Tibial nerve (tissue), 4 donors: ENCODE results near the gene FAM169A. TPM values are rescaled to one million over a fixed set of nuclear protein-coding genes. Genes with fewer than 3 reads are reported as not detected.
A peak's percentile ranks its signal among the peaks of the same experiment; 100 is the strongest.
"Not testable (repeated sequence)": the region's sequence is repeated elsewhere in the genome, so short reads cannot be mapped to it uniquely, and the experiment has no call there.

Experiments
- DNase-seq, 2 donors: peaks; one replicate each; pipeline ENCODE4 v3.0.0-alpha.2; 2019; ENCODE audit warnings: low spot score in 2 of 2
- H3K27ac ChIP-seq, 4 donors: fragments of 200-600 bp; sonication (generic) in 3 of 4; one replicate each; pipeline ENCODE4 v1.5.1; 2017 to 2019; ENCODE audit warnings: mild to moderate bottlenecking in 1 of 4
- H3K27me3 ChIP-seq, 2 donors: fragments of 200-600 bp; sonication (generic) in 1 of 2; one replicate each; pipeline versions ENCODE4 v1.5.1 to v1.6.0; 2017 to 2019
- H3K36me3 ChIP-seq, 3 donors: fragments of 200-600 bp; sonication (generic); one replicate each; pipeline ENCODE4 v1.5.1; 2018 to 2019
- H3K4me1 ChIP-seq, 4 donors: fragments of 200-600 bp; sonication (generic) in 3 of 4; one replicate each; pipeline ENCODE4 v1.5.1; 2017 to 2019
- H3K4me3 ChIP-seq, 4 donors: fragments of 200-600 bp; sonication (generic) in 3 of 4; one replicate each; pipeline ENCODE4 v1.5.1; 2017 to 2019; ENCODE audit warnings: mild to moderate bottlenecking in 1 of 4, moderate library complexity in 1 of 4
- H3K9me3 ChIP-seq, 4 donors: fragments of 200-600 bp; sonication (generic) in 3 of 4; one replicate each; pipeline ENCODE4 v1.5.1; 2017 to 2019
- CTCF ChIP-seq, 5 experiments: fragments of 200-600 bp in 3 of 5; fragments of 450-650 bp in 2 of 5; sonication (generic) in 3 of 5; IDR thresholded peaks; one replicate each; pipeline ENCODE4 v1.5.1; 2016 to 2019; ENCODE audit warnings: antibody characterized with exemption in 5 of 5, mild to moderate bottlenecking in 3 of 5, moderate library complexity in 2 of 5
- EP300 ChIP-seq, 2 donors: sonication (generic); formaldehyde crosslinking; IDR thresholded peaks; one replicate each; pipeline ENCODE4 v1.6.1; 2017; ENCODE audit warnings: antibody characterized with exemption in 2 of 2, mild to moderate bottlenecking in 1 of 2
- POLR2A ChIP-seq, 2 donors: fragments of 450-650 bp; IDR thresholded peaks; one replicate each; pipeline ENCODE4 v1.6.1; 2017; ENCODE audit warnings: antibody characterized with exemption in 2 of 2, mild to moderate bottlenecking in 2 of 2, moderate library complexity in 2 of 2
- WGBS, 2 donors: methylation state at CpG; one replicate each; pipeline ENCODE4 v1.1.5; 2018; 5-methylcytosine and 5-hydroxymethylcytosine counted together
- total RNA-seq, 4 donors: library from RNA; depleted of rRNA; stranded (reverse); fragments of >200 nt; gene quantifications; one replicate each; pipeline ENCODE4 v1.1.0, GENCODE V29; 2016

The FAM169A gene
- total RNA-seq, 4 donors from 2014 or later, result 5.9 to 15.3 (median 10.8) TPM

DNA sequence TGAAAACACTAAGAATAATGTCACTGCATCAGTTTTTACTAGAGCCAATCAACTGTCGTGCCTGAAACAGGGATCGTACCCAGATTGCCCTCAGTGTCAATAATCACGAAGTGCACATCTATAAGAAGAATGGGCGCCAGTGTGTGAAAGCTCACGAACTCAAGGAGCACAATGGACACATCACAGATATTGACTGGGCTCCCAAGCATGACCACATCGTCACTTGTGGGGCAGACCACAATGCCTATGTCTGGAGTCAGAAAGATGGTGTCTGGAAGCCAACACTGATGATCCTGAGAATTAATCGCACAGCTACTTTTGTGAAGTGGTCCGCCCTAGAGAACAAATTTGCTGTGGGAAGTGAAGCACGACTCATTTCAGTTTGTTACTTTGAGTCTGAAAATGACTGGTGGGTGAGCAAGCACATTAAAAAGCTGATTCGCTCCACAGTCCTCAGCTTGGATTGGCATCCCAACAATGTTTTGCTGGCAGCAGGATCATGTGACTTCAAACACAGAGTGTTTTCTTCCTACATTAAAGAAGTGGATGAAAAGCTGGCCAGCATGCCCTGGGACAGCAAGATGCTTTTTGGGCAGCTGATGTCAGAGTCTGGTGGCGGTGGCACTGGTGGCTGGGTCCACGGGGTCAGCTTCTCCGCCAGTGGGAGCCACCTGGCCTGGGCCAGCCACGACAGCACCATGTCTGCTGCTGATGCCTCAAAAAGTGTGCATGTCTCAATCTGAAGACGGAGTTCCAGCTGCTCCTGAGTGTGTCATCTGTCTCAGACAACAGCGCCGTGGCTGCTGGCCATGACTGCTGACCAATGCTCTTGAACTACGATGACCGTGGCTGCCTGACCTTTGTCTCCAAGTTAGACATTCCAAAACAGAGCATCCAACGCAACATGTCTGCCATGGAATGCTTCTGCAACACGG, 66.9 kb downstream of the FAM169A start:
- H3K36me3 ChIP-seq, result no peaks in the 10 kb centered on the region
- peak overlapping the region in 1 of 4 donors; percentile 10 for H3K27ac ChIP-seq
- no peak overlapping the region for H3K4me3 ChIP-seq
- TF ChIP-seq POLR2A (IDR thresholded peaks at IDR 0.05), result no peak
- no peak for TF ChIP-seq EP300 (IDR thresholded peaks at IDR 0.05)
- no peak for TF ChIP-seq CTCF (IDR thresholded peaks at IDR 0.05)
- H3K27me3 ChIP-seq, result no peaks in the 10 kb centered on the region
- WGBS, 2 donors, result 60 to 76% methylated on average over 16 to 21 of the region's 21 CpGs
- H3K9me3 ChIP-seq, result no peaks in the 10 kb centered on the region
- no peak for DNase-seq
- no peaks in the 10 kb centered on the region for H3K4me1 ChIP-seq

GRCh38 chr5:74791669-74792068, 74.5 kb downstream of the FAM169A start:
- 89 to 90% methylated on average over 3 of the region's 3 CpGs for WGBS, 2 donors

DNA sequence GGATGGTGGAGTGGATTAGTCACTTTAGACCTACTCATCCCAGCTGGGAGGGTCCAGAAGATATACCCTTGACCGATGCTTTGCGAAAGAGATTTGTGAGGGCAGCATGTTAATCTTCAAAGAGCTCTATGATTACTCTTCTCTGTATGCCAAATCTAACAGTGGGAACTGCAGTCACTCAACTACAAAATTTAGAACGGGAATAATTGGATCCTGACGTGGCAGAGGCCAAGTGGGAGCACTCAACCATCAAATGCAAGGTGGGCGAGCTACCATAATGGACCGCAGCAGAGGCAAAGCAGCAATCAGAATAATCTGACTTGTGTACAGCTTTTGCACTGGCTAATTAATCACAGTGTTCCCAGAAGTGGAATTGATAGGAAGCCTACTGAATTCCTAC, 78.8 kb downstream of the FAM169A start:
- no peaks in the 10 kb centered on the region for H3K27me3 ChIP-seq
- H3K36me3 ChIP-seq, result no peaks in the 10 kb centered on the region
- no peaks in the 10 kb centered on the region for H3K4me1 ChIP-seq
- H3K9me3 ChIP-seq, result no peaks in the 10 kb centered on the region
- H3K4me3 ChIP-seq, result no peak overlapping the region
- DNase-seq, result no peak
- TF ChIP-seq EP300 (IDR thresholded peaks at IDR 0.05) (no peak), POLR2A (IDR thresholded peaks at IDR 0.05) (no peak), CTCF (IDR thresholded peaks at IDR 0.05) (no peak)
- H3K27ac ChIP-seq, result no peak overlapping the region
- WGBS, 2 donors, result 92 to 93% methylated on average over 6 of the region's 6 CpGs

More at GRCh38 chr5:74791669-74792068, 74.5 kb downstream of the FAM169A start:
- not testable (repeated sequence) for H3K36me3 ChIP-seq, H3K4me3 ChIP-seq, H3K27ac ChIP-seq, H3K9me3 ChIP-seq, H3K4me1 ChIP-seq, H3K27me3 ChIP-seq, DNase-seq

GRCh38 chr5:74786851-74787250, 79.3 kb downstream of the FAM169A start:
- H3K4me3 ChIP-seq, result no peak overlapping the region
- 89 to 91% methylated on average over 6 of the region's 6 CpGs for WGBS, 2 donors
- TF ChIP-seq EP300 (IDR thresholded peaks at IDR 0.05), result no peak
- no peak for TF ChIP-seq POLR2A (IDR thresholded peaks at IDR 0.05)
- no peak for TF ChIP-seq CTCF (IDR thresholded peaks at IDR 0.05)

DNA sequence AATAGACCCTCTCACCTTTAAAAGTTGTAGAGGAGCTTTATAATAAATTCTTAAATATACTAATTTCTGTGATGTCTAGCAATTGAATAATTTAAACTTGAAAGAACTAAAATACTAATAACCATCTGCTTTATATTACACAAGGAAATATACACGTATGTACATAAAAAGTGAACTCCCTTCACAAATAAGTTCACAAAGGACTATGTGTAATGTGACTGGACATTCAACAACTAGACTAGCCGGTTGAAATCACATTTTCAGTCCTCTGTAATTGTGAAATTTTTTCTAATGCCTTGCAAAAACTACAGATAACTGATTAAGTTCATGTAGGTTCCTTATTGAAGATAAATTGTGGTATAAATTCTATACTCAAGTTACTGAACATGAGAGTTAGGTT, 87.6 kb downstream of the FAM169A start:
- Histone ChIP-seq H3K4me1 (no peaks in the 10 kb centered on the region), H3K36me3 (peaks cover 0 to 49% (median 0%) of the 10 kb centered on the region in 3 donors), H3K27ac (no peak overlapping the region), H3K9me3 (no peaks in the 10 kb centered on the region), H3K27me3 (no peaks in the 10 kb centered on the region), H3K4me3 (no peak overlapping the region)
- TF ChIP-seq CTCF (IDR thresholded peaks at IDR 0.05) (no peak), POLR2A (IDR thresholded peaks at IDR 0.05) (no peak), EP300 (IDR thresholded peaks at IDR 0.05) (no peak)
- WGBS, 2 donors, result 76 to 80% methylated on average over 2 of the region's 2 CpGs
- no peak for DNase-seq

More at GRCh38 chr5:74786851-74787250, 79.3 kb downstream of the FAM169A start:
- H3K4me1 ChIP-seq, result no peaks in the 10 kb centered on the region
- no peak for DNase-seq
- no peaks in the 10 kb centered on the region for H3K27me3 ChIP-seq
- no peaks in the 10 kb centered on the region for H3K9me3 ChIP-seq
- no peaks in the 10 kb centered on the region for H3K36me3 ChIP-seq
- H3K27ac ChIP-seq, result no peak overlapping the region
